Activated T-helper 9 cell treated with anti-CD3 and anti-CD28 coated beads, Interleukin-2, amount 50 U/mL, for 16 hours (primary cell): ENCODE measurements around the gene STK24.

Experiments used
- DNase-seq: peaks from one replicate; pipeline ENCODE4 v3.0.0-alpha.2; 2020; ENCODE audit warnings: low read depth

The STK24 gene

DNA sequence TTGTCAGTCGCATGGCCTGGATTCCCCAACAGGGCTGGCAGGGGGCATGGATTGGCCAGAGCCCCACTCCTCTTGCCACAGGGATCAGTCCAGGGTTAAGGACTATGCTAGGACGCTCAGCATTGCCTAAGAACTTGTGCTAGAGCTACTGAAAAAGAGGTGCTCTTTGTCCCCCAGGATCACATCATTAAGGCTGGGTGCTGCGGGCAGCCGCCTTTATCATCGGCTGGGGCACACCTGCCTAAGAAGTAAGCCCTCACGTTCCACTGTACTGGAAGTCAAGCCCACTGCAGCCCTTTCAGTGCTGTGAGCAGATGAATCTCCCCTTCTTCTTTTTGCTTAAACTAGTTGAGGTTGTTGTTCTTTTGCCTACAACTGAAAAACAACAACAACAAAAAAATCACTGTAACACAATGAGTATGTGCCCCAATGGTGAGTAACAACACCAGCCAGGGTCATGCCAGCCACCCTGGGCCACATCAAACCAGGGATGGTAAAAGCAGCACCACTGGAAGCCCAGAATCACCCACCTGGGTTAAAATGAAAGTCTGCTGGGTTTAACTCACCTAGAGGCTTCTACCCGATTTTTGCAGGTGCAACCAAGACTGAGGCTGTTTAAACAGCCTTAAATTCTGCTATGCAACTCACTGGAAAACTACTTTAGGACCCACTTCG is 20.6 kb downstream of the STK24 start:
- DNase-seq, result no peak

DNA sequence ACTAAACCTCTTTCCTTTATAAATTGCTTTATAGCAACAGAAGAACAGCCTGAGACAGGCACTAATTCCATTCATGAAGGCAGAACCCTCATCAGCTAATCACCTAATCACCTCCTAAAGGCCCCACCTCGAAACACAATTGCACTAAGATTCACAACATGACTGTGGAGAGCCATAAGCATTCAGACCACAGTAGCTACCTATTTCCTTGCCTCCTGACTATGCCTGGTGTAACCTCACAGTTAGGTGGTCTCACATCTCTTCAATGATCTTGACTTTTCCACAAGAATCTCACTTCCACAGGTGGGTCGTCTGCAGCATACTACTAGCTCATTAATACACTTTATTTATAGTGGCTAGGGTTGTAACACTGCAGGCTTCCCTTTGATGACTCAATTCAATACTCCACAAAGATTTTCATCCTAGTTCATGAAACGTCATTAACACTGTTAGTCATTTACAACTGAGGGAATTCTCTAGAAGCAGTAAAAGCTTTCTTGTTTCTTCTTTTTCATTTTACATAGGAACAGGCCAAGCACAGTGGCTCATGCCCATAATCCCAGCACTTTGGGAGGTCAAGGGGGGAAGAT is 27.1 kb downstream of the STK24 start:
- no peak for DNase-seq

DNA sequence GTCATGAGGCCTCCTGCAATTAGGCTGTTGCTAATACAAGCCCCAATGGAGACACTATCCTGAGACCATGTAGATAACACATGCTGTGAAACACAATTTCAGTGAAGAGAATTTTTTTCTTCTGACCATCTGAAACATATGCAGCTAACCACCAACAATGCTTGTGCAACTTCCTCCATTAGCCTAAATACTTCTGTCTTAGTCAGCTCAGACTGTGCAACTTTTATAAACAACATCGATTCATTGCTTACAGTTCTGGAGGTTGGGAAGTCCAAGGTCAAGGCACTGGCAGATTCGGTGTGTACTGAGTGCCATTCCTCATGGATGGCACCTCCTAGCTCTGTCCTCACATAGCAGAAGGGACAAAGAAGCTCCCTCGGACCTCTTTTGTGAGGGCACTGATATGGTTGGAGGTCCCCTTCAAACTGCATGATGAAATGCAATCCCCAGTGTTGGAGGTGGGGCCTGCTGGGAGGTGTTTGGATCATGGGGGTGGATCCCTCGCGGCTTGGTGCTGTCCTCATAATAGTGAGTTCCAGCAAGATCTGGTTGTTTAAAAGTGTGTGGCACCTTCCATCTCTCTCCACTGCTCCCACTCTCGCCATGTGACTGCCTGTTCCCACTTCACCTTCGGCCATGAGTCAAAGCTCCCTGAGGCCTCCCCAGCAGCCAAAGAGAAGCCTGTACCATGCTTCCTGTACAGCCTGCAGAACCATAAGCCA is 27.7 kb downstream of the STK24 start:
- no peak for DNase-seq

DNA sequence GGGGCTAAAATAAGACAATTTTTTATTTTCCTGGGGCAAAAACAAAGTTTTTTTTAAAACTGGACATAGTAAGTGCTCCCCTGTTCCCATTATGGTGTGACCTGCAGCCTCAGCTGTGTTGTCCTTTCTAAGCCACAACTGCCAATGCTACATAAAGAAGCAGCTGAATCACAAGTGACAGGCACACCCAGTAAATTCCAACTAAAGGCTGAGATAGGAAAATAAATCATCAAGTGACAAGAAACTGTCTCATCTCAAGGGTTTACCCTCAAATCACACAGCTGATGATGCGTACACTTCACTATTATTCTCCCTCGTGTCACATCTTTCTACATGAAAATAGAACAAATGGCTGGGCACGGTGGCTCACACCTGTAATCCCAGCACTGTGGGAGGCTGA is 28.7 kb downstream of the STK24 start:
- DNase-seq, result no peak

DNA sequence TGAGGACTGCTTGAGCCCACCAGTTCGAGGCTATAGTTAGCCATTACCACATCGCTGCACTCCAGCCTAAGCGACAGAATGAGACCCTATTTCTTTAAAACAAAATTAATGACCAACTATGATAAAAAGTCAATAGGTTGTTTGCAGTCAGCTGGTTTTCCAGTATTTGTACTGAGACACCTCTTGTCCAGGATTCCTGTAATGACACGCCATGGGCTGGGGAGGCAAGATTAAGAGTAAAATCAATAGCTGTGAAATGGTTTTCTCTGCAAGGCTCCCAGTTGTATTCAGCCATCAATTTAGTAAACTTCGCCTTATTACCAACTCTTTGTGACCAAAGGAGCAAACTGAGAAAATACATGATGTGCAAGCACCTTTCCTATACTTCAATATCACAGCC is 29.5 kb downstream of the STK24 start:
- DNase-seq, result no peak

DNA sequence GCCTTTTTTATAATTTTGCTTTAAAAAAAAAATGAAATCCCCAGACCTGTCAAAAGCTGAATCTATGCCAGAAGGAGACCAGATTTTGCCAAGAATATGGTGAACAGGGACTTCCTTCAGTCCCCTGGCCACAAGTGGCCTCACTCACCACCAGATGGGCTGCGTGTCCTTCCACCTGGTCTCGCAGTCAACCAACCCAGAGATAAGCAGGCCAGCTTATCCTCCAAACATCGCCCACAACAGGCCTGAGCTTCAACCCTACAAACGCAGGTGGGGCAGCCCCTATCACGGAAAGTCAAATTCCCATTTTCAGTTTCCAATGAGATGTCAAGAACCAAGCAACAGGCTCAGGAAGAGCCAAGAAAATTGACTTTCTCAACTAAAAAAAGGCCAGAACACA is 30.5 kb downstream of the STK24 start:
- no peak for DNase-seq

DNA sequence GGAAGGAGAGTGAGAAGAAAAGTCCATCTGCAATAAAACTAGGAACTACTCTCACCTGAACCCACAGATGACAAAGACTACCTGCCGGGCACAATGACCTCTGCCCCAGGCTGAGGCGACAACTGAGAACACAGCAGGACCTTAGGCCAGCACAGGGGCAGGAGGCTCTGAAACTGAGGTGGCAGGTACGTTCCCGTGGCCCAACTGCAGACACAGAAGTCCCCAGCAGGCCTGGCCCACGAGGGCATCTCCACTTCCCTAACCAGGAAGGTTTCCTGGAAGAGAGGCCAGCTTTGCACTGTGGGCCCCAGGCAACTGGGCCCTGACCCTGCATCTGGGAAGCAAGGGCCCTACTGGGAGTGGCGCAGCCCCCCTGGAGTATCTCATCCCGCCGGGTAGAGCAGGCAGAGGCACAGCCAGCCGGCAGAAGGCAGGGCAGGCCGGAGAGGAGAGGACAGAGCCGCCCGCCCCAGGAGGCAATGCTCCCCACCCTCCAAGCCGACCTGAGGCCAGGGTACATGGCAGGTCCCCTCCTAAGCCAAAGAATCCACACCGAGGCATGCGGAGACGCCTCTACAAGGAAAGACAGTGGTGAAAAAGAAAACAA is 32.7 kb downstream of the STK24 start:
- DNase-seq, result no peak

DNA sequence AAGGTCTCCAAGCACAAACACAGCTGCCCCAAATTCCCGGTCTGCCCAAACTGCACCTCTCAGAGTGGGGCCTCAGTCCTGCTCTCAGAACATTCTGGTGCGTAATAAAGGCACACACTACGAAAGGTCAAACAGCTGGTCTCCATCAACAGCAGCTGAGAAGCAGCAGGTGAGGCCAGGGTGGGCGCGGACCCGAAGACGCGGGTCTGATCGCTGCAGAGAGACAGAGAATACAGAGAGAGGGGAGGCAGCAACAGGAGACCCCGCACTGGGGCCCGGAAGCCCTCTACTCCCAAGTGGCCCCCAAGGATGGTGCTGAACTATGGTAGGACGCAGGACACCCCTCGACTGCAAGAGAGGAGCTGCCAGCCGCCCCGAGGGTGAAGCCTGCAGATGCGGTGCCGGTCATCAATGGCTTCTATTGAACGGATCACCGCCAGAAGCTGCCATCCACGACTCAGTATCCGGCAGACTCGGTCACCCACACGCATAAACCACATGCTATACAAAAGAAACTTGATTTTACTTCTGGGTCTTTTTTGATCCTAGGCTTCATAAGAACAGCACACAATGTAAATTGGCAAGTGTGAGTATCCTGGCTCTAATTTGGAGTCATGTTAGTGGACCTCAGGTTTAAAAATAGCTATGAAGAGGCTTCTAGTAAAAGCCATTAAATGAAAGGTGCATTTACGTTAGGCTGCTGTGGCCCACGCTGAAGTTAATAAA is 33.4 kb downstream of the STK24 start:
- DNase-seq, result no peak

DNA sequence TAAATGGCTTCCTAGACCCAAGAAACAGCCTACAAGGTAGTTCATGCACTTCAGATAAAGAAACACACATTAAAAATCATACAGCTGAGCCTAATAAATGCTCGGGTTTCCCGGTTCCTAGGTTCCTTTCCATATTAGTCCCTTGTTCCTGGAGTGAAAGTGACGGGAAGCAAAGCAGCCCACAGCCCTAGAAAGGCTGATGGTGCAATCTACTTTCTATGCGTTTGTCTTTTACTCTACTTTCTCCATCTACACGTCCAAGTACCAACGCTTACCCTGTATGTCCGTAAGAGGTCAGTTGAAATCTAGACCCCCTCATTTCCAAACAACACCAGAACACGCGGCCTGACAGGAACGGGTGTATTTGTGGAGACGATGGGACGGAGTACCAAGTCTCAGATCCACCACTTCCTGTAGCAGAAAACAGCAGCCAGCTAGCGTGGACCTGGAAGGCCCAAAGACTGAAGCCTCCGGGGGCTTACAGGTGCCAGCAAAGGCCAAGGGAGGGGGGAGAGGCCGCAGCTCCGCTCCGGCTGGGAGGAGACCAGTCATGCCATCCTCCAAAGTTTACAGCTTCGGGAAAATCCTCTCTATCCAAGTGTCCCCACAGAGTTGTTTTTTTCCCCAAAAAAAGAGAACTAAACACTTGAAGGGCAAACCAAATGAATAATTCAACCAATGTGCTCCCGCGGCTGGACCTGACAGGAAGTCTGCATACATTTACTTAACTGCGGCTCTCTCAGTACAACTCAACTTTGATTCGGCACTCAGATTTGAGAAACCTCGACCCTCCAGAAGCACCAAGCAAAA is 34.1 kb downstream of the STK24 start:
- DNase-seq, result no peak

DNA sequence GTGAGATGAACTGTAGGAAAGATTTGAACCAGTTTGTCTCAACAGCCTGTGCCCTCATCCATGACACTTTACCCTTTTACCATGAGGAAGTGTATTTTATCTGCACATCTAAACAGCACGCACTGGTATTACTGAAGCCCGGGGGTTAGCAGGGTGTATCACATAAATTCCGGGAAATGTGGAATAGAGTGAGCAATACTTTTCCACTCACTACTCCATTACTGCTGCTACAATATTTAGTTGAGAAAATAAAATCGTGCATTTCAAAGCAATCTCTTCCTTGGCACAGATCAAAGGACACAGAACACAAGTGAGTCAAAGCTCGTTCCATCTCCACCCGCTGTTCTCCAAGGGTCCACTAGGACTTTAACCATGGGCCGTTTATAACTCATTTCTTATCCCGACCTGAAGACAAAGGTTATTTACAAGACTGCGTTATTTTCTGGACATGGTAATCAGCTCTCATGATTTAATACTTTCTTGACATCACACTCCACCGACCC is 35.2 kb downstream of the STK24 start:
- DNase-seq, result no peak

DNA sequence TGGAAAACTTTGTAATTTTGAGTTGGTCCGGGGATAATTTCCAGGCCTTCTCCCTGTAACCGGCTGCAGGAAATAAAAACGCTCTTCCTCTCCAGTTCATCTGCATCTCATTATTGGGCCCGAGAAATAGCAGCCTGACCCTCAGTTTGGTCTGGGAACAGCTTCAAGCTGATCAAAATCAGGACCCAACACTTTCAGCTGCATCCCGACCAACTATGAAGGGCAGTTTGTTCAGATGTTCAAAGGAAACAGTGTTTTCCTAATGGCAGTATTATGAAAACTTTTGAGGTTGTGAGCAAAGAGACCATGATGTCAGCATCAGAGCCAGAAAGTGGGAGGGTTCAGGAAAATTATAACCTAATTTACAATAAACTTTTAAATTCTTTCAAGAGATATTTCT is 35.7 kb downstream of the STK24 start:
- no peak for DNase-seq

DNA sequence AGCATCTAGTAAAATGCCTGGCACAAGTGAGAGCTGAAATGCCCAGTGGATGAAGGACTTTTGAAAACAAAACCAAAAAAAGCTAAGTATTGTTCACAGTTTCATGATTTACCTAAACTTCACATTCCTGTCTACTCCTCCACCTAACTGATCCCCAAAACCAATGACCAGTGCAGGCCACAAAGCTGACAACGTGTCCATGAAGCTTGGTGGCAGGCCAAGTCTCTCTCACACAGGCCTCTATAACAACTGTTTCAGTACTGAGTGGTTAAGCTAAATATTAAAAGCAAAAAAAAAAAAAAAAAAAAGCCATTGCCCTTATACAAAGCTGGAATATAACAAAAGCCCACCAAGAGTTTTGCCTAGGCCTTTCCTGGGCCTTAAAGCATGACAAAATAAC is 36.4 kb downstream of the STK24 start:
- DNase-seq, result no peak

DNA sequence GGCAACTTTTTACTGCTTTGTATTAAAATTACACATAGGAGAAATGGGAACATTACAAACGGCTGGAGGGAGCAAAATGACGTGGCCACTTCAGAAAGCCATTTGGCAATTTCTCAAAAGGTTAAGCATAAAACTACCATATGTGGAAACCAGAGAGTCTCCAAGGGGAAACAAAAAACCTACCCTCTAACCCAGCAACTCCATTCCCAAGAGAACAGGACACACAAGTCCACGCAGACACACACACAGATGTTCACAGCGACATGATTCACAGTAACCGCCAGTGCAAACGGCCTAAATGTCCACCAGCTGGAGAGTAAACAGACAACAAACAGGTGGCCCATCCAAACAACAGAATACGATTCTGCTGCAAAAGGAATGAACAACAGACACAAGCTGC is 37.2 kb downstream of the STK24 start:
- DNase-seq, result no peak

DNA sequence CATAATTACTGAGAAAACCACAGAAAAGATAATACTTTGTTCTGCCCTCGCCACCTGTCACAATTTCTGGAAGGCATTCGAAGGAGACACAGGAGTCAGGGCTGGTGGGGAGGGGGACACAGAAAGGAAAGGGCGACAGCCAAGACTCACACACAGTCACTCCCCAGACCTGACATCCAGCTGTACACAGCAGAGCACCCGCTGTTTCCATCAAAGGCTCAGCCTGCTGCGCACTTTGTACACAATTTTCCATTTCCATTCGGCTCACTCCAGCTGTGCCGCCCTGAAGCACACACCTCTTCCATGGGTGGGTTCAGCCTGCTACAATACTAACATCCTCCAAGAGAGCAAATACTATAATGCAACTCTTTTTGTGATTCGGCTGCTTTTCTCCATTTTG is 38.0 kb downstream of the STK24 start:
- DNase-seq, result no peak

DNA sequence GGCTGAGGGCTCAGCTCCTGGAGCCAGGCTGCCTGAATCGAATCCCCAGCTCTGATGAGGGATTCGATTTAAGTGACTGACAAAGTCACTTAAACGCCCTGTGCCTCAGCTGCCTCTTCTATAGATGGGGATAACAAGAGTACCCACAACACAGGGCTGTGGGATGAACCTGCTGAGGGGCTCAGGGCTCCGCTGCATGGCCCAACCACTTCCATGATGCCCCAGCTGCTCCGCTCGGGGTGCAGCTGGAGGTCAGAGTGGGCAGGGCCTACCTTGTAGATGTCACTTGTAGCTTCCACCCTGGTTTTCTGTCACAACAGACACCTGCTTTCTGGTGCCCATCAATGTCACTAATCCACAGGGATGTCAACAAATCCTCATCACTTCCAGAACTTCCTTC is 39.2 kb downstream of the STK24 start:
- no peak for DNase-seq

DNA sequence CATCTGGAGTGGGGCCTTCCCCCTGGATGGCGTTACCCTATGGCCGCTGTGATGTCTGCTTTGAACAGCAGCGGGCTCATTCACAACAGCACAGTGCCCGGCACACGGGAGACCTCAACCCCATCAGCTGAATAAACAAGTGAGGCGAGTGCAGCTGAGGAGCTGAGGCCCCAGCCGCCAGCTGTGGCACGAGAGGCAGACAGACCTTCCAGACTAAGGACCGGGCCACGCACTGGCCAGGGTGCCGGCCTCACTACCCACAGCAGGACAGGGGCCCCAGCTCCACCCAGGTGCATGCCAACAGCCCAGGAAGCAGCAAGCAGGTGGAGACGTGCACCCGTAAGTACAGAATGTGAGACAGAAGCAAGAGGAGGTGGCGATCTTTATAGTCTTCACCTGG is 39.6 kb downstream of the STK24 start:
- no peak for DNase-seq

DNA sequence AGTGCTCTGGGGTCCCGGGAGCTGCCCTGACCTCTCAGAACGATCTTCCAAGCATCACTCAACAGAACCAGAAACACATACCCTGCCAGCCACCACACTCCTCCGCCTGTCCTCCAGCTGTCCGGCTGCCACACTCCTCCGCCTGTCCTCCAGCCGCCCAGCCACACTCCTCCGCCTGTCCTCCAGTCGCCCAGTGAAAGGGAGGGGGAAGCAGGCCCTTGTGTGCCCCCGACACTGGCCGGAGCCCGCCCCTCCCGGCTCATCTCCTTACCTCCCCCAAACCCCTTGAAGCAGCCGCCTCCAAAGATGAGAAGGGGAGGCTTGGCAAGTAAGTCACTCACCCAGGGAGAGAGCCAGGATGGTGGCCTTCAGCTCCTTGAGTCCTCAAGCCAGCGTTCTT is 40.2 kb downstream of the STK24 start:
- DNase-seq, result no peak

DNA sequence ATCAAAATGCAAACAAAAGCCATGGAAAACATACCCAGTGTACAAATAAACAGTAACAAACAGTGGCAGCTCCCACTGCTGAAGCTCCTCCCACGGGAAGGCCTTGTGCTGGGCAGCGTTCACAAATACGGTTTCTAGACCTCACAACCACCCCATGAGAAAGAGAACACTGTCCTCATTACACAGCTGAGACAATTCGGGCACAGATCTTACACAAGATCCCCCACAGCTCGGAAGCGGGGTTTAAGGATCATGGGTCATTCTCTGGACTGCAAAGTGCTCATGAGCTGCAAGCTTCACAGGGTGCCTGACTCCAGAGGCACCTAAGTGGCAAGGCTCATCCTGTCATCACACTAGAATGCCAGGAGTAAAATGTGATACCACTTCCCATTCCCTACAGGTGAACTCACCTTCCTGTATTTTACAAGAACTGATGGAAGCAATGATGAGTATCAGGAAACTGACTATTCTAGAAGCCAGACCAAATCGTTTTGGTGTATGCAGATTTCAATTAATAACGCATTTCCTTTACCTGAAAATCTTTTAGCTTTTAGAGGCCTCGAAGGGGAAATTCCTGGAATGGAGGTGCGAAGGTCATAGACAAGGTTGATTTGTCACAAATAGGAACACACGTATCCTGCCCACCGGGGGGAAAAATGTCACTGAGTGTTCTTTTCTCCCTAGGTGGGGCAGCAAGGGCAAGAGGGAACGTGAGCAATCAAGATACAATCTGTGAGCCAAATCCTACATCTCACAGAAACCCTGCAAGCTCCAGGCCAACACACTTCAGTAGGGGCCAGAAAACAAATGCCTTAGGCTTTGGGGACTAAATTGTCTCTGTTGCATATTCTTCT is 41.2 kb downstream of the STK24 start:
- DNase-seq, result no peak

DNA sequence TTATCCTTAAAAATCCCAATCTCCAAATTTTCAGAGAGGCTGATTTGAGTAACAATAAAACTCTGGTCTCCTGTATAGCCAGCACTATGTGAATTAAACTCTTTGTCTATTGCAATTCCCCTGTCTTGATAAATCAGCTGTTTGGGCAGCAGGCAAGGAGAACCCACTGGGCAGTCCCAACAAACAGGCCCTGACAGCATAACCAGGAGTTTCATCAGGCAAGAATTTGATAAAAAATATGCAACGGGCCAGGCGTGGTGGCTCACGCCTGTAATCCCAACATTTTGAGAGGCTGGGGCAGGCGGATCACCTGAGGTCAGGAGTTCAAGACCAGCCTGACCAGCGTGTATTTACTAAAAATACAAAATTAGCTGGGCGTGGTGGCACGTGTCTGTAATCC is 42.1 kb downstream of the STK24 start:
- DNase-seq, result no peak

DNA sequence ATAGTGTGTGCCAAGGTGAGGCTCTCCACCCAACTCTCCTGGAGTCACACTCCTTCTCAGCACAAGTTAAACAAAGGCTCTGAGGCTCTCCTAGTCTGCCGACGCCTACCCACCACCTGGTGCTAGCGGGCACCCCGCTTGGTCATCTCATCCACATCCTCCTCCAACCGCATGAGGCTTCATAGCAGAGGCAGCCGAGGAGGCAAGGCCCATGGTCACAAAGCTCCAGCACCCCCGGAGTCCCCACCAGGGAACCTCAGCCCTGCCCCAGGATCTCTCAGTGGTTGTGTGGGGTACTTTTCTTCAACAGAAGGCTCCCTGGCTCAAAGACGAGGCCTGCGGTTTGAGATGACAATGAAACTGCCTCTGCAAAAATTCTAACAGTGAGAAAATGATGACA is 43.0 kb downstream of the STK24 start:
- no peak for DNase-seq

DNA sequence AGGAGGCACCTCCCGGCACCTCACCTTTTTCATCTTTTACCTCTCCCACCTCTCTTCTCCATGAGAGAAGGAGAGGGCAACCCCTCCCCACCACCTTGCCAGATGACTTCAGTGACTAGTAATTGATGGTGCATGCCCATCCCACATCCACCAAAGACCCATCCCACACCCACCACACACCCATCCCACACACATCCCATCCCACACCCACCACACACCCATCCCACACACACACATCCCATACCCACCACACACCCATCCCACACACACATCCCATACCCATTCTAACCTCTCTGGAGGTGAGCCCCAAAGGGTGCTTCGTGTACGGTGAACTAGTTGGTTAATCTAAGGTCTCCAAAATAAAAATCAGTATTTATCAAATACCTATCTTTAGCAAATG is 44.7 kb downstream of the STK24 start:
- DNase-seq, result no peak
